ENCODE results near the gene ST3GAL3. TPM values are rescaled to one million over a fixed set of nuclear protein-coding genes. Genes with fewer than 3 reads are reported as not detected.
"Not testable (repeated sequence)": the region's sequence is repeated elsewhere in the genome, so short reads cannot be mapped to it uniquely, and the experiment has no call there.

The ST3GAL3 gene
- total and polyA plus RNA-seq, 2 experiments from 2014 or later = 6.2 to 6.3 TPM

- Histone ChIP-seq H2AFZ (no peak overlapping the region), H3K27ac (no peak overlapping the region), H3K4me2 (no peak overlapping the region), H3K36me3 (replicated peaks; ENCODE audit: insufficient read depth, low read depth) (no peaks in the 10 kb centered on the region), H3K4me3 (no peak overlapping the region), H3K9me2 (replicated peaks; ENCODE audit: insufficient read depth) (no peaks in the 10 kb centered on the region), H3K9me3 (ENCODE audit: low read depth) (no peaks in the 10 kb centered on the region), H3K27me3 (no peaks in the 10 kb centered on the region), H3K4me1 (ENCODE audit: insufficient read depth) (no peaks in the 10 kb centered on the region), H4K20me1 (ENCODE audit: insufficient read depth, poor library complexity, severe bottlenecking) (no peaks in the 10 kb centered on the region), H3K79me2 (no peaks in the 10 kb centered on the region)
- no peak for DNase-seq (ENCODE audit: low spot score)
- TF ChIP-seq EZH2phosphoT487 (IDR thresholded peaks at IDR 0.05; ENCODE audit: low read depth, severe bottlenecking, unreplicated experiment) (no peak), CTCF (IDR thresholded peaks at IDR 0.05; ENCODE audit: poor library complexity) (no peak), EZH2 (IDR thresholded peaks at IDR 0.05; ENCODE audit: borderline replicate concordance) (no peak)
Observed at GRCh38 chr1:43773821-43774220, 66.5 kb downstream of the ST3GAL3 start.

- no peaks in the 10 kb centered on the region for H3K79me2 ChIP-seq
- no peak overlapping the region for H2AFZ ChIP-seq
- H3K36me3 ChIP-seq (replicated peaks; ENCODE audit: insufficient read depth, low read depth) = no peaks in the 10 kb centered on the region
- no peaks in the 10 kb centered on the region for H4K20me1 ChIP-seq (ENCODE audit: insufficient read depth, poor library complexity, severe bottlenecking)
- H3K27me3 ChIP-seq = no peaks in the 10 kb centered on the region
- H3K9me3 ChIP-seq (ENCODE audit: low read depth) = no peaks in the 10 kb centered on the region
- 73% methylated on average over 2 of the region's 2 CpGs for WGBS (ENCODE audit: low lambda C conversion rate, missing lambda C conversion rate)
- no peaks in the 10 kb centered on the region for H3K9me2 ChIP-seq (replicated peaks; ENCODE audit: insufficient read depth)
- TF ChIP-seq EZH2phosphoT487 (IDR thresholded peaks at IDR 0.05; ENCODE audit: low read depth, severe bottlenecking, unreplicated experiment) (no peak), EZH2 (IDR thresholded peaks at IDR 0.05; ENCODE audit: borderline replicate concordance) (no peak), CTCF (IDR thresholded peaks at IDR 0.05; ENCODE audit: poor library complexity) (no peak)
- H3K27ac ChIP-seq = no peak overlapping the region
- H3K4me3 ChIP-seq = no peak overlapping the region
- H3K4me2 ChIP-seq = no peak overlapping the region
- H3K4me1 ChIP-seq (ENCODE audit: insufficient read depth) = no peaks in the 10 kb centered on the region
- DNase-seq (ENCODE audit: low spot score) = no peak
Observed at GRCh38 chr1:43774359-43774758, 67.0 kb downstream of the ST3GAL3 start.

- no peaks in the 10 kb centered on the region for H3K27me3 ChIP-seq
- H2AFZ ChIP-seq = no peak overlapping the region
- TF ChIP-seq CTCF (IDR thresholded peaks at IDR 0.05; ENCODE audit: poor library complexity) = no peak
- no peak for TF ChIP-seq EZH2 (IDR thresholded peaks at IDR 0.05; ENCODE audit: borderline replicate concordance)
- TF ChIP-seq EZH2phosphoT487 (IDR thresholded peaks at IDR 0.05; ENCODE audit: low read depth, severe bottlenecking, unreplicated experiment) = no peak
- H3K4me3 ChIP-seq = no peak overlapping the region
- H3K9me2 ChIP-seq (replicated peaks; ENCODE audit: insufficient read depth) = no peaks in the 10 kb centered on the region
- no peaks in the 10 kb centered on the region for H3K4me1 ChIP-seq (ENCODE audit: insufficient read depth)
- no peak overlapping the region for H3K27ac ChIP-seq
- H3K9me3 ChIP-seq (ENCODE audit: low read depth) = no peaks in the 10 kb centered on the region
- WGBS (ENCODE audit: low lambda C conversion rate, missing lambda C conversion rate) = 82% methylated on average over 4 of the region's 4 CpGs
- no peak overlapping the region for H3K4me2 ChIP-seq
- no peaks in the 10 kb centered on the region for H4K20me1 ChIP-seq (ENCODE audit: insufficient read depth, poor library complexity, severe bottlenecking)
- DNase-seq (ENCODE audit: low spot score) = no peak
- no peaks in the 10 kb centered on the region for H3K79me2 ChIP-seq
- no peaks in the 10 kb centered on the region for H3K36me3 ChIP-seq (replicated peaks; ENCODE audit: insufficient read depth, low read depth)
Observed at GRCh38 chr1:43776043-43776761, 68.9 kb downstream of the ST3GAL3 start.

GRCh38 chr1:43777916-43778315 lies 70.6 kb downstream of the ST3GAL3 start:
- not testable (repeated sequence) for H3K4me2 ChIP-seq; H3K27me3 ChIP-seq; H3K4me1 ChIP-seq (ENCODE audit: insufficient read depth); H3K27ac ChIP-seq; H3K79me2 ChIP-seq; H3K4me3 ChIP-seq; H4K20me1 ChIP-seq (ENCODE audit: insufficient read depth, poor library complexity, severe bottlenecking); H3K9me3 ChIP-seq (ENCODE audit: low read depth); DNase-seq (ENCODE audit: low spot score); H3K36me3 ChIP-seq (replicated peaks; ENCODE audit: insufficient read depth, low read depth); H2AFZ ChIP-seq; H3K9me2 ChIP-seq (replicated peaks; ENCODE audit: insufficient read depth)
- WGBS (ENCODE audit: low lambda C conversion rate, missing lambda C conversion rate) = 94% methylated on average over 3 of the region's 3 CpGs

Data from hepatocyte (in vitro differentiated cells).